ENCODE data around the gene AGT. TPM values are rescaled to one million over a fixed set of nuclear protein-coding genes. Genes with fewer than 3 reads are reported as not detected.
"Not testable (repeated sequence)": the region's sequence is repeated elsewhere in the genome, so short reads cannot be mapped to it uniquely, and the experiment has no call there.

Gene AGT
- total RNA-seq, 1 experiment from 2014 or later: 0.40 TPM

- no peak for DNase-seq (ENCODE audit: low read depth)
Observed at GRCh38 chr1:230708631-230709580, 5.0 kb downstream of the AGT start.

GRCh38 chr1:230707732-230708630 lies 5.9 kb downstream of the AGT start:
- DNase-seq (ENCODE audit: low read depth): no peak

GRCh38 chr1:230706887-230707731 lies 6.8 kb downstream of the AGT start:
- no peak for DNase-seq (ENCODE audit: low read depth)

- no peak for DNase-seq (ENCODE audit: low read depth)
Observed at GRCh38 chr1:230706020-230706699, 7.8 kb downstream of the AGT start.

GRCh38 chr1:230705289-230706019 lies 8.5 kb downstream of the AGT start:
- DNase-seq (ENCODE audit: low read depth): no peak

GRCh38 chr1:230704830-230705229 lies 9.1 kb downstream of the AGT start:
- no peak for DNase-seq (ENCODE audit: low read depth)

- DNase-seq (ENCODE audit: low read depth): no peak
Observed at GRCh38 chr1:230703679-230704385, 10.1 kb downstream of the AGT start.

- no peak for DNase-seq (ENCODE audit: low read depth)
Observed at GRCh38 chr1:230702934-230703678, 10.8 kb downstream of the AGT start.

- DNase-seq (ENCODE audit: low read depth): no peak
Observed at GRCh38 chr1:230701895-230702768, 11.8 kb downstream of the AGT start.

- no peak for DNase-seq (ENCODE audit: low read depth)
Observed at GRCh38 chr1:230701434-230701833, 12.5 kb downstream of the AGT start.

- DNase-seq (ENCODE audit: low read depth): no peak
Observed at GRCh38 chr1:230700132-230700531, 13.8 kb downstream of the AGT start.

- DNase-seq (ENCODE audit: low read depth): no peak
Observed at GRCh38 chr1:230699716-230700115, 14.2 kb downstream of the AGT start.

- DNase-seq (ENCODE audit: low read depth): not testable (repeated sequence)
Observed at GRCh38 chr1:230698964-230699363, 15.0 kb downstream of the AGT start.

- DNase-seq (ENCODE audit: low read depth): no peak
Observed at GRCh38 chr1:230698130-230698529, 15.8 kb downstream of the AGT start.

- no peak for DNase-seq (ENCODE audit: low read depth)
Observed at GRCh38 chr1:230696722-230697437, 17.0 kb downstream of the AGT start.

GRCh38 chr1:230696218-230696617 lies 17.7 kb downstream of the AGT start:
- DNase-seq (ENCODE audit: low read depth): no peak

- DNase-seq (ENCODE audit: low read depth): no peak
Observed at GRCh38 chr1:230694991-230695390, 18.9 kb downstream of the AGT start.
